HG03139 (cell line): ENCODE measurements around the gene BRD3OS.

Source experiments
- ATAC-seq: cut with Tn5 transposase; IDR thresholded peaks from one replicate; pipeline ENCODE4 v1.9.1; 2021; ENCODE audit not compliant: unreplicated experiment

The BRD3OS gene

DNA sequence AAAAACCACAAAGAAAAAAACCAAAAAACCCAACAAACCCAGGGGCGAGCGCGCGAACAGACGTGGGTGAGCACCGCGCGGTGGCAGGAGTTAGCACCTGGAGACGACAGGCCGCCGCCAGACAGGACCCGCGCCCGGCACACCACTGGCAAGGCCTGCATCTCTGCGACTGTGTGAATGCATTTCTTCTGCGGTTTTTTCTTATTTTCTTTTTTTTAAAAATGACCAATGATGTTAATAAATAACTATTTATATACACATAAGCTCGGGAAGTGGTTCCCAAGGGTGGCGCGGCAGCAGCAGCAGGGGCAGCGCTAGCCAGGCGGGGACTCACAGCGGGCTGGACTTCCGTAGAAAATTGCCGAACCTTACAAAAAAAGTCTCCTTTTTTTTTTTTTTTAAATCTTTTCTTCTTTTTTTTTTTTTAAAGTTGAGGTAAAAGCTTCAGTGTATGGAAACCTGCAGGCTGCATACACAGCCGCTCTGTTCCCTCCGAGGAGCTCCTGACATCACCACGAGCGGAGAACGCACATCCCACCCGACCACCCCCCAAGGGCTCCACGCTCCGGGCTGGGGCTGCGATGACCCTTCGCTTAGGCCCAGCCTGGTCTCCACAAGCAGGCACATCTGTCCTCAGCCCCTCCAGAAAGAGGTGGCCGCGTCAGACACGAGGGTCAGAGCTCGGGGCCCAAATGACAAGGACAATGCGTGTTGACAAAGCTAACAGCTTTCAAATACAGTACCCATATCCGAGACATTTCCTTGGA lies 7.4 kb downstream of the BRD3OS start:
- ATAC-seq = no peak

GRCh38 chr9:134033516-134034214 lies 8.4 kb downstream of the BRD3OS start:
- ATAC-seq = no peak

- no peak for ATAC-seq
Observed at GRCh38 chr9:134034215-134035040, 9.1 kb downstream of the BRD3OS start.

DNA sequence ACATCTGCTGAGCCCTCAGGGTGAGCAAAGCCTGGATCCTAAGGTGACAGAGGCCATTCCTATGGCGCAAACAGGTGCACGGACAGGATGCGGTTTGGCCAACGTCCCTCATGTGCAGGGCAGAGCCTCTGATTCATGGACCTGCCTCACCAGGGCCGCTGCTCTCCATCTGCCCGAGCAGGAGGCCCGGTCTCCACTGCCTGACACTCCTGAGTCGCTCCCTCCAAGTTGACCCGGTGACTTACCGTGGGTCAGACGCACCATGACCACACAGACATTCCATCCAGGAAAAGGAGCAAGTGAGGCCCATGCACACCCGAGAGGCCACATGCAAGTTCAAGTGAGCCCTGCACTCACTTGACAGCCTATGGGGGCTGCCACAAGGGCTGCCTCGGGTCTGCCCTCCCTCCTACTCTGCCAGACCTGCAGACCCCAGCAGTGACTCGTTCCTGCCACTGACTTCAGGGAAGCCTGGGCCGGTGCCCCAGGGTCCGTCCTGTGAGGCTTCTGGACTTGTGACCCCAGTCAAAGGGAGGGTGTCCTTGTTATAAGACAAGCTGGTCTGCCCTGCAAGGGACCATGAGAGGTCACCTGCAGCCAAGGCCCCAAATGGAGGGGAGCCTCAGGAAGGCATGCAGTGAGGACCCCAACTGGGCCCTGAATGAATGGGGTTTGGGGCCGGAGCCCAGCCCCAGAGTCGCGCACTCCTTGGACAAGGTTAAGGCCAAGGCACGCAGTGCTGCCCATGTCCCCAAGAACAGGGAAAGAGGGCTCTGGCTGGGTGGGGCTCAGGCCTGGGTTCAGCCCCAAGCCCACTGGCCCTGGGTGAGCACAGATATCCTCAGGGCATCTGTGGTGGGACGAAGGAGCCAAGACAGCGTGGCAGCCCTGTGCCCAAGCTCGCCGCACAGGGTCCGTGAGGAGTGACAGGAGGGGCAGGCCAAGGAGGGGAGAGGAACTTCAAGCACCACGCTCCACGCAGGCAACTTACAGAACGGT lies 10.1 kb downstream of the BRD3OS start:
- ATAC-seq = no peak

- no peak for ATAC-seq
Observed at GRCh38 chr9:134036130-134036529, 10.8 kb downstream of the BRD3OS start.

- no peak for ATAC-seq
Observed at GRCh38 chr9:134037641-134038040, 12.4 kb downstream of the BRD3OS start.

DNA sequence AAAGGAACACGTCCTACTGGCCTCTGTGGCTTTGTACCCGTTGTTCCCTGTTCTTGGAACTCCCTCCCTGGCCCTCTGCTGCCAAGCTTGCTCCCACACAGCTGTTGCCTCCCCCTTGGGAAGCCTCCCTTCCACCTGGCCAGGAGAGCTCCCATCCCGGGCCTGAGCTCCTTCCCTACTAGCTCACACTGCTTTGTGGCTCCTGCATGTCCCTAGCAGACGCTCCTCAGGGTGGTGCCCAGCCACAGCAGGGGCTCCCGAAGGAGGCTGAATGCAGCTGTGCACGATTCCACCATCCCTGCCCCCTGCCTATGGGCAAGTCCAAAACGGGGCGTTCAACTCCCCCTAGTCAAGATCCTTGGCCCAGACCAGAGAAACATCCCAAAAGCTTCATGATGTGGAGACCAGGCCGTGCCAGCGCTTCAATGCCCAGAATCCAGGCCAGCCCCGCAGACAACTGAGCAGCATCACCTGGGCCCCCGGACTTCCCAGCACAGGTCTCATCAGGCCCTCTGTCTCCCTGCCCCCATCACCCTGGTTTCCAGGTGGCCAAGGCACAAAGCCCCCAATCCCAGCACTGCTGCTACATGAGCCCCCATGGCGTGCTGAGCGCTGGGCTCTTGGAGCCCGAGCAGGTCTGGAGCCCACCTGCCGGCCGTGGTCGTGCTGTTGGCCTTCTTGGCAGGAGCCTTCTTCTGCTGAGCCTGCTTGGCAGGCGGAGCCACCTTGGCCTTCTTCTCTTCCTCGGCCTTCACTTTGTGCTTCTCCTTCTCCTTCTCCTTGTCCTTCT lies 14.3 kb downstream of the BRD3OS start:
- no peak for ATAC-seq

DNA sequence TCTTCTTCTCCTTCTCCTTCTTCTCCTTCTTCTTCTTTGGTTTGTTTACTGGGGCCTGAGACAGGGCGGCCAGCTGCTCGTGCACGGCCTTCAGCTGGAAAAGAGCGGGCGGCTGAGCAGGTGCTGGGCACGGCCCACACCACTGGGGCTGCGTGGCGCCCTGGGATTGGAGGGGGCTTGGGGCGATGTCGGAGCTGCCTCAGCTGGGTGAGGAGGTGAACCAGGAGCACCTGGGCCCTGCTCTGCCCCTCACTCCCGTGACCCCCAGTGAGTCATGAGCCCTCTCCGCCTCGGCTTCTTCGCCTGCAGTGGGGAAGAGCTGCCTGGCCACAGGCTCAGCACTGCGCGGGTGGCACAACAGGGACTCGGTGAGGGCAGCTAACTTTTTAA lies 14.9 kb downstream of the BRD3OS start:
- no peak for ATAC-seq

DNA sequence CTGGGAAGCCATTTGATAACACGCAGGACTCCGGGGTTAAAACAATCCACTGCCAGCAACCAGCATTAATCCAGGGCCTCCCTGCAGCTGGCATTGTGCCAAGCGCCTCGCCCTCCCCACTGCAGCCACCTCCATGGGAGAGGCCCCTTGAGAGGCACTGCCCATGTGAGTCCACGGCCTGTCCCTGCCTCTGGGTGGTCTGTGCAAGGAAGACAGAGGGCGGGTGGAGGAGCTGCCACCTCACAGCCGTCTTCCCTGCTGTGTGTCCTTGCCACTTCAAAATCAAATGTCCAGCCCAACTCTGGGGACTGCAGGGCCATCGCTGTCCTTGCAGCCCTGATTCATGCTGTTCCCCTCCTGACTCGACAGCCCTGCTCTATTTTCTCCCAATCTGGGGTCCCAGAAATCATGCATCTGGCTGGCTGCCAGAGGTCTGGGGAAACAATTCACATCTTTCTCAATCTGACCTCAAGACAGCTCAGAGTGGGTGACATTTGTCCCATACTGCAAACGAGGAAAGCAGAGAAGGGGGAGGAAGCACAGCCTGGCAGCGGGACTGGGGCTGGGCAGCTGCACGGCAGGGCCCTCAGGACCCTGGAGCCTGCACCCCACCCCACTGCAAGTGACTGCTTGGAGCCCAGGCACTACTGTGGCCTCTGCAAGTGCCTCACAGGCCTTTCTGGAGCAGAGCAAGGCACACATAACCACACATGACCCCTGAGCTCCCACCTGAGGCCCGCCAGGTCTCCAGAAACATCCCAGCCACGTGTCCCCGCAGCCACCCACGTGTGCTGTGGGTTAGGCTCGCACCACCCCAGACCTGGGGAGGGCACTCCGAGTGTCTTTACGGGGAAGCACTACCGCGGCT lies 15.7 kb downstream of the BRD3OS start:
- ATAC-seq = no peak

GRCh38 chr9:134041649-134041962 lies 16.3 kb downstream of the BRD3OS start:
- ATAC-seq = no peak

DNA sequence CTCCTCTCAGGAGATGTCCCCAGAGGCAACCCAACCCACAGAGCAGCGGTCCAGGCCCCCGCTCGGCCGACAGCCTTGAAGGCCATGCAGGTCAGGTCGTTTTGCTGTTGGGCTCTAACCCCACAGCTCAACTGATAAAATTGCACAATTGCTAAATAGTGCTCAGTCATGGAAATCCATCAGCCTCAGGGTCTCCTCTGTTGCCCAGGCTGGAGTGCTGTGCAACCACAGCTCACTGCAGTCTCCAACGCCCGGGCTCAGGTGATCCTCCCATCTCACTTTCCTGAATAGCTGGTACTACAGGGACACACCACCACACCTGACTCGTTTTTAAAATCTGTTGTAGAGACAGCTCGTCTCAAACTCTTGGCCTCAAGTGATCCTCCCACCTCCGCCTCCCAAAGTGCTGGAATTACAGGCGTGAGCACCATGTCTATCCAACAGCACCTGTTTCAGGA lies 18.3 kb downstream of the BRD3OS start:
- no peak for ATAC-seq

- ATAC-seq = no peak
Observed at GRCh38 chr9:134044944-134045343, 19.7 kb downstream of the BRD3OS start.

DNA sequence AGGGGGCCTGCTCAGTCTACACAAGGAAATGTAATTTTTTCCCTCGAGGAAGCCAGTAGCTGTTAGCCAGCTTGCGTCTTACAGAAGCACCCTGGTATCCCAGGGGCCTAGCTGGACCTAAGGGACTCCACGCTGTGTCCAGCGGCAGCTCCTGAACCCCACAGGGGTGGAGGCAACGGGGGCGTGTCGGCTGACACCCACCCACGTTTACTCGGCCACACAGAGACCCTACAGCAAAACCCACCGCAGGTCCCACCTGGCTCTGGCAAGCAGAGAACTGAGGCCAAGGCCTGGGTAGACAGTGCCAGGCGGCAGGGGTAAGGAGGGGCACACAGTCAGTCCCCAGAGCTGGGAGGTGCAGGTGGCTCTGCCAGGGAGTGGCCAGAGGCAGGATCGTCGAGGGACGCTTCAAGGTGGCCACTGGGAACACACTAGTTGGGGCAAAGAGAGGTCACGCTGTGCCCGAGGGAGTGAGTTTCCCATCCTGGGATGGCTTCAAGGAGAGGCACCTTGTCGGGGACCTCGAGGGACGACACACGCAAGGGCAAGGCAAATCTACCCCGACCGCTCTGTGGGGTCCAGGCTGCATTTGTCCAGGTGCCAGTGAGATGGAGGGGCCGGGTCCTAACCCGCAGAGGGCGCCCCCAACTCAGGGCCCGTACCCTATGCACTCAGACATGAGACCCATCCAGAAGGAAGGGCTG lies 20.7 kb downstream of the BRD3OS start:
- ATAC-seq = no peak

- ATAC-seq = no peak
Observed at GRCh38 chr9:134046894-134047681, 21.8 kb downstream of the BRD3OS start.

DNA sequence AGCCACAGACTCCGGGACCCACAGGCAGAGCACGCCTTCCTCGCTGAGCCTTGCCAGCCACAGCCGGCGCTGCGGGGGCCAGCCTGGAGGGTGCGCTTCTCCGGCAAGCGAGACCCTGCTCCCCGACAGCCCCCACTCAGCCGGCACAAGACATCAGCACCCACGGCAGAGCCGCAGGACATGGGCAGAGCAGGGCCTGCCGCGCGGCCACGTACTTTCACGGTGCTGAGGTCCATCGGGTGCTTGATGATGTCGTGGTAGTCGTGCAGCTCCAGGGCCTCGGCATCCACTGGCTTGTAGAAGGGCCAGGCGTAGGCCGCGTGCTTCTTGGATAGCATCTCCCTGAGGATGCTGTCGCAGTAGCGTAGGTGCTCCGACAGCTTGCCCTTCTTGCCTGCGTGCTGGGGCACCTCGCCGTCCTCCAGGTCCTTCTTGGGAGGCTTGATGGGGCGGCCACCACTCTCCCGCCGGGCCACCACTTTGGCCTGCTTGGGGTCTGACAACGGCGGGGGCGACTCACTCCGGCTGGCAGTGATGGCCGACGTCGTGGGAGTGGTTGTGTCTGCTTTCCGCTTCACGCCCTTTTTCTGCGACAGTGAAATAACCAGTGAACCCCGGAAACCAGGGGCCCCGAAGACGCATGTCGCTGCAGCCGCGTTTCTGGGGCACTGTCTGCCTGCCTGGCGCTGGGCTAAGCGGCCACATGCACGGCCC lies 22.7 kb downstream of the BRD3OS start:
- no peak for ATAC-seq

DNA sequence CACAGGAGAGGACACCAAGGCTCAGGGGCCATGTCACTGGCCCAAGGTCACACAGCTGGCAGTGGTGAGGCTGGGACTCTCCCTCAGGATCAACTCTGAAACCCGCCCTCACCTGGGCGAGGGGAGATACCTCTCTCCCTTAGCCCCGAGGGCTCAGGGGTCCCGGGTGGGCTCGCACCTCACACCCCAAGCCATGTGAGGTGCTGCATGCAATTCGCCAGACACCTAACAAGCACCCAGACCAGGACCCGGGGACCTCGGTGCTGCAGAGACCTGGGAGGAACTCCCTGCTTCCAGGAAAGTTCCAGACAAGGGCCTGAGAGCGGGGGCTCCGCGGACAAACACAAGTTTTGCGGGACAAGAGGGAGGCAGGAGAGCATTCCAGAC lies 23.3 kb downstream of the BRD3OS start:
- ATAC-seq = no peak

- ATAC-seq = no peak
Observed at GRCh38 chr9:134049236-134049635, 24.0 kb downstream of the BRD3OS start.
